HepG2 (cell line): ENCODE results near the gene PIGW. TPM values are rescaled to one million over a fixed set of nuclear protein-coding genes. Genes with fewer than 3 reads are reported as not detected.

Source experiments
- AHR ChIP-seq: IDR thresholded peaks from 2 replicates; pipeline ENCODE4 v1.6.1; 2018; ENCODE audit warnings: missing genetic modification reagents, missing compliant biosample characterization
- ARID2 ChIP-seq: sonication (generic); formaldehyde crosslinking; IDR thresholded peaks from 2 replicates; pipeline ENCODE4 v1.8.1; 2022; ENCODE audit warnings: mild to moderate bottlenecking, missing genetic modification reagents, borderline replicate concordance
- EEA1 ChIP-seq: sonication (generic); formaldehyde crosslinking; IDR thresholded peaks from 2 replicates; pipeline ENCODE4 v1.5.1; 2020; ENCODE audit warnings: mild to moderate bottlenecking, missing genetic modification reagents, borderline replicate concordance
- KLF11 ChIP-seq: IDR thresholded peaks from 2 replicates; pipeline ENCODE4 v1.6.1; 2016; ENCODE audit warnings: missing compliant biosample characterization
- KLF15 ChIP-seq: sonication (generic); formaldehyde crosslinking; IDR thresholded peaks from 2 replicates; pipeline ENCODE4 v1.8.1; 2023; ENCODE audit warnings: borderline replicate concordance, mild to moderate bottlenecking, inconsistent platforms, missing genetic modification reagents, mixed read lengths
- KMT2B ChIP-seq: IDR thresholded peaks from 2 replicates; pipeline ENCODE4 v1.6.1; 2016; ENCODE audit warnings: missing genetic modification reagents, missing compliant biosample characterization
- LCORL ChIP-seq, 2 experiments: fragments of 450-650 bp in 1 of 2; sonication (generic) in 1 of 2; formaldehyde crosslinking in 1 of 2; IDR thresholded peaks; 2 replicates each; pipeline versions ENCODE4 v1.5.0 to v1.6.1; 2017 to 2020; ENCODE audit warnings: antibody characterized with exemption in 1 of 2, missing genetic modification reagents in 1 of 2
- MAFG ChIP-seq: sonication (generic); formaldehyde crosslinking; IDR thresholded peaks from 2 replicates; pipeline ENCODE4 v1.5.1; 2020; ENCODE audit warnings: mild to moderate bottlenecking, missing genetic modification reagents
- RBFOX2 ChIP-seq: fragments of 200-400 bp; formaldehyde crosslinking; IDR thresholded peaks from 2 replicates; pipeline ENCODE4 v1.6.1; 2017; ENCODE audit warnings: low read depth, mild to moderate bottlenecking, low read length
- SCMH1 ChIP-seq: sonication (generic); formaldehyde crosslinking; IDR thresholded peaks from 2 replicates; pipeline ENCODE4 v1.9.0; 2021; ENCODE audit warnings: missing genetic modification reagents, mild to moderate bottlenecking, borderline replicate concordance
- SOX6 ChIP-seq, 2 experiments: fragments of 450-650 bp in 1 of 2; sonication (generic) in 1 of 2; formaldehyde crosslinking in 1 of 2; IDR thresholded peaks; 2 replicates each; pipeline versions ENCODE4 v1.4.0 to v1.6.1; 2017 to 2020; ENCODE audit warnings: antibody characterized with exemption in 1 of 2, mild to moderate bottlenecking in 1 of 2, missing genetic modification reagents in 1 of 2
- SP1 ChIP-seq, 2 experiments: fragments of 450-650 bp in 1 of 2; sonication (generic) in 1 of 2; formaldehyde crosslinking in 1 of 2; IDR thresholded peaks; 2 replicates each; pipeline versions ENCODE4 v1.4.0 to v1.6.1; 2016 to 2020; ENCODE audit warnings: missing genetic modification reagents in 1 of 2
- WIZ ChIP-seq: sonication (generic); formaldehyde crosslinking; IDR thresholded peaks from 2 replicates; pipeline ENCODE4 v1.5.1; 2020; ENCODE audit warnings: mild to moderate bottlenecking, missing genetic modification reagents
- ZBTB1 ChIP-seq: sonication (generic); formaldehyde crosslinking; IDR thresholded peaks from 2 replicates; pipeline ENCODE4 v1.4.0; 2020; ENCODE audit warnings: missing genetic modification reagents, borderline replicate concordance
- ZNF614 ChIP-seq: IDR thresholded peaks from 2 replicates; pipeline ENCODE4 v1.6.1; 2018; ENCODE audit warnings: missing biosample characterization, missing genetic modification reagents, inconsistent platforms, borderline replicate concordance
- ZSCAN12 ChIP-seq: sonication (generic); formaldehyde crosslinking; IDR thresholded peaks from 2 replicates; pipeline ENCODE4 v1.9.0; 2021; ENCODE audit warnings: mild to moderate bottlenecking, missing genetic modification reagents
- polyA plus RNA-seq, 8 experiments: library from polyadenylated mRNA; depleted of rRNA in 3 of 8; stranded (reverse) in 7 of 8; unstranded in 1 of 8; fragments of >200 nt; fragmentation: Illumina TruSeq in 4 of 8; extraction: Trizol in 4 of 8; gene quantifications; 2 replicates each; pipeline versions ENCODE4 v1.2.1 to v1.2.3, GENCODE V29; 2011 to 2016; ENCODE audit warnings: low read depth in 4 of 8, missing spikeins in 1 of 8, mixed read lengths in 1 of 8; ENCODE audit not compliant: insufficient read depth in 1 of 8
- total RNA-seq, 5 experiments: library from RNA; depleted of rRNA; stranded (reverse); fragments of >200 nt; fragmentation: Illumina TruSeq; extraction: Trizol; gene quantifications; 2 replicates each; pipeline ENCODE4 v1.2.3, GENCODE V29; 2016; ENCODE audit warnings: low read depth in 1 of 5
- TF ChIP-seq, protein P1 (sequence below): sonication (generic); formaldehyde crosslinking; IDR thresholded peaks from 2 replicates; pipeline ENCODE4 v1.5.0; 2020; ENCODE audit warnings: missing genetic modification reagents
- TF ChIP-seq, protein P2 (sequence below): sonication (generic); formaldehyde crosslinking; IDR thresholded peaks from 2 replicates; pipeline ENCODE4 v1.8.0; 2022; ENCODE audit warnings: missing genetic modification reagents, low read depth, mild to moderate bottlenecking, borderline replicate concordance
- TF ChIP-seq, protein P3 (sequence below): sonication (generic); formaldehyde crosslinking; IDR thresholded peaks from 2 replicates; pipeline ENCODE4 v1.4.0; 2020; ENCODE audit warnings: missing genetic modification reagents, borderline replicate concordance
- TF ChIP-seq, protein P4 (sequence below): sonication (generic); formaldehyde crosslinking; IDR thresholded peaks from 2 replicates; pipeline ENCODE4 v1.8.0; 2022; ENCODE audit warnings: mild to moderate bottlenecking, missing genetic modification reagents; ENCODE audit not compliant: insufficient replicate concordance

PIGW gene
- total and polyA plus RNA-seq, 2 of the 13 experiments (the other 11 are each of a cell fraction or from before 2014, with no cell fraction given) = 9.0 to 24.0 TPM

DNA sequence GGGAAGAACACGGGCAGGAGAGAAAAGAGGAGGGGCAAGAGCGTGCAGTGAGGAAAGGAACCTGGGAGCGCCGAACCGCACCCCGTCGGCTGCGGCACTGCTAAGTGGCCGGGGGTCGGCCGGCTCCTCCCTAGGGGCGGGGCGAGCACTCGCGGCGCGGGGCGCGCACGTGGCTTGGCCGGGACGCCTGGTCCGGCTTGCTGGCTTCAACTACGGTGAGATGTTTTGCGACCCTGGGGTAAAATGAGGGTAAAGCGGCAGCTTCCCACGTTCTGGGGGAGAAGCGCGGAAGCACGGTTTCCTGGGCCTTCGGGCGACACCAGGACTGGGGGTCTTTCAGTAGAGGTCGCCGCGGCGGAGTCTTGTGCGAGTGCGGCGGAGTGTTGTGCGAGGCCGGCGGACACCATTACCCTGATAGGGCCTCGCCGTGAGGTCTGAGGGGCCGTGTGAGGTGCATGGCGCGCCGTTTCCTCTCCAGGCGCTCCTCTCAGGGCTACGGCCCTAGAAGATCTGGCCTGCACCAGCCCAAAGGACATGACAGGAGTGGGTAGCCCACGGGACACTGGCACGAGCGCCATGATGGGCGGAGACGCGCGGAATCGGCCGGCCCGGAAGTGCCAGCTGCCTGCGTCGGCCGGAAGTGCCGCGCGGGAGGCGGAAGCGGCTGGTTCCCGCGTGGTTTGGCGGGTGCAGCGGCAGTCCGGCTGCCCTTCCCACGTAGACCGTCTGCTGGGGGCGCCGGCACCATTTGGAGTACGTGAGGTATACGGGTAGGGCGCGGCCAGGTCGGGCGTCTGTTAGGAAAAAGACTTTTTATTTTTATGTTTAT is at the start of gene PIGW, which contains the start of gene MYO19 (continued):
- TF ChIP-seq ZBTB1 (CRISPR knock-in tag) (no peak), RBFOX2 (peak; percentile 99), ZSCAN12 (CRISPR knock-in tag) (no peak; the same call in 1 of the 2 replicates), KMT2B (CRISPR knock-in tag) (peak; percentile 86), SCMH1 (no peak), MAFG (CRISPR knock-in tag) (no peak), WIZ (CRISPR knock-in tag) (0 out of 2 replicates have a peak, but pooled peaks have one; percentile 23), SP1 (IDR thresholded peaks at IDR 0.05) (no peak), SP1 (CRISPR knock-in tag; IDR thresholded peaks at IDR 0.05) (peak; percentile 42; the same call in 1 of the 2 replicates), AHR (CRISPR knock-in tag) (no peak), KLF11 (CRISPR knock-in tag) (no peak; the same call in 1 of the 2 replicates), LCORL (IDR thresholded peaks at IDR 0.05) (no peak), LCORL (CRISPR knock-in tag; IDR thresholded peaks at IDR 0.05) (peak; percentile 39; the same call in 1 of the 2 replicates), KLF15 (0 out of 2 replicates have a peak, but pooled peaks have one; percentile 31), ZNF614 (CRISPR knock-in tag) (0 out of 2 replicates have a peak, but pooled peaks have one; percentile 11), EEA1 (CRISPR knock-in tag) (peak; percentile 65; the same call in 1 of the 2 replicates), SOX6 (IDR thresholded peaks at IDR 0.05) (no peak), SOX6 (CRISPR knock-in tag; IDR thresholded peaks at IDR 0.05) (peak; percentile 60), ARID2 (CRISPR knock-in tag) (peak; percentile 93; the same call in 1 of the 2 replicates)
- TF ChIP-seq, protein P1, sequence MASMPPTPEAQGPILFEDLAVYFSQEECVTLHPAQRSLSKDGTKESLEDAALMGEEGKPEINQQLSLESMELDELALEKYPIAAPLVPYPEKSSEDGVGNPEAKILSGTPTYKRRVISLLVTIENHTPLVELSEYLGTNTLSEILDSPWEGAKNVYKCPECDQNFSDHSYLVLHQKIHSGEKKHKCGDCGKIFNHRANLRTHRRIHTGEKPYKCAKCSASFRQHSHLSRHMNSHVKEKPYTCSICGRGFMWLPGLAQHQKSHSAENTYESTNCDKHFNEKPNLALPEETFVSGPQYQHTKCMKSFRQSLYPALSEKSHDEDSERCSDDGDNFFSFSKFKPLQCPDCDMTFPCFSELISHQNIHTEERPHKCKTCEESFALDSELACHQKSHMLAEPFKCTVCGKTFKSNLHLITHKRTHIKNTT (CRISPR knock-in tag) = no peak
- TF ChIP-seq, protein P2, sequence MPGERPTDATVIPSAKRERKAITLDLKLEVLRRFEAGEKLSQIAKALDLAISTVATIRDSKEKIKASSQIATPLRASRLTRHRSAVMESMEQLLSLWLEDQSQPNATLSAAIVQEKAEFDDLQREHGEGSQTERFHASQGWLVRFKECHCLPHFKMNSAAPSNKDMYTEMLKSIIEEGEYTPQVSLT = no peak
- TF ChIP-seq, protein P3, sequence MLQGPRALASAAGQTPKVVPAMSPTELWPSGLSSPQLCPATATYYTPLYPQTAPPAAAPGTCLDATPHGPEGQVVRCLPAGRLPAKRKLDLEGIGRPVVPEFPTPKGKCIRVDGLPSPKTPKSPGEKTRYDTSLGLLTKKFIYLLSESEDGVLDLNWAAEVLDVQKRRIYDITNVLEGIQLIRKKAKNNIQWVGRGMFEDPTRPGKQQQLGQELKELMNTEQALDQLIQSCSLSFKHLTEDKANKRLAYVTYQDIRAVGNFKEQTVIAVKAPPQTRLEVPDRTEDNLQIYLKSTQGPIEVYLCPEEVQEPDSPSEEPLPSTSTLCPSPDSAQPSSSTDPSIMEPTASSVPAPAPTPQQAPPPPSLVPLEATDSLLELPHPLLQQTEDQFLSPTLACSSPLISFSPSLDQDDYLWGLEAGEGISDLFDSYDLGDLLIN = no peak
- TF ChIP-seq, protein P4, sequence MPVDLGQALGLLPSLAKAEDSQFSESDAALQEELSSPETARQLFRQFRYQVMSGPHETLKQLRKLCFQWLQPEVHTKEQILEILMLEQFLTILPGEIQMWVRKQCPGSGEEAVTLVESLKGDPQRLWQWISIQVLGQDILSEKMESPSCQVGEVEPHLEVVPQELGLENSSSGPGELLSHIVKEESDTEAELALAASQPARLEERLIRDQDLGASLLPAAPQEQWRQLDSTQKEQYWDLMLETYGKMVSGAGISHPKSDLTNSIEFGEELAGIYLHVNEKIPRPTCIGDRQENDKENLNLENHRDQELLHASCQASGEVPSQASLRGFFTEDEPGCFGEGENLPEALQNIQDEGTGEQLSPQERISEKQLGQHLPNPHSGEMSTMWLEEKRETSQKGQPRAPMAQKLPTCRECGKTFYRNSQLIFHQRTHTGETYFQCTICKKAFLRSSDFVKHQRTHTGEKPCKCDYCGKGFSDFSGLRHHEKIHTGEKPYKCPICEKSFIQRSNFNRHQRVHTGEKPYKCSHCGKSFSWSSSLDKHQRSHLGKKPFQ (CRISPR knock-in tag) = no peak
